A673 (cell line): Measurements from ENCODE around the gene TNS1.

Experiments used
- CTCF ChIP-seq: fragments of 300-800, 200-600 bp; sonication (generic); conservative IDR thresholded peaks from 2 replicates; pipeline ENCODE4 v1.5.1; 2017; ENCODE audit warnings: low read depth, mild to moderate bottlenecking, antibody characterized with exemption, low read length, moderate library complexity, mixed read lengths
- EZH2 ChIP-seq: fragments of 200-600 bp; sonication (generic); IDR thresholded peaks from 2 replicates; pipeline ENCODE4 v1.6.1; 2017; ENCODE audit warnings: borderline replicate concordance, low read depth, mild to moderate bottlenecking, mixed read lengths, antibody characterized with exemption, low read length; ENCODE audit not compliant: poor library complexity, severe bottlenecking

GRCh38 chr2:217839750-217840107 lies 163.1 kb downstream of the TNS1 start:
- TF ChIP-seq CTCF (no peak), EZH2 (no peak)
